ENCODE data around the gene BIVM.
A peak's percentile ranks its signal among the peaks of the same experiment; 100 is the strongest.
"Not testable (repeated sequence)": the region's sequence is repeated elsewhere in the genome, so short reads cannot be mapped to it uniquely, and the experiment has no call there.

The BIVM gene, protein sequence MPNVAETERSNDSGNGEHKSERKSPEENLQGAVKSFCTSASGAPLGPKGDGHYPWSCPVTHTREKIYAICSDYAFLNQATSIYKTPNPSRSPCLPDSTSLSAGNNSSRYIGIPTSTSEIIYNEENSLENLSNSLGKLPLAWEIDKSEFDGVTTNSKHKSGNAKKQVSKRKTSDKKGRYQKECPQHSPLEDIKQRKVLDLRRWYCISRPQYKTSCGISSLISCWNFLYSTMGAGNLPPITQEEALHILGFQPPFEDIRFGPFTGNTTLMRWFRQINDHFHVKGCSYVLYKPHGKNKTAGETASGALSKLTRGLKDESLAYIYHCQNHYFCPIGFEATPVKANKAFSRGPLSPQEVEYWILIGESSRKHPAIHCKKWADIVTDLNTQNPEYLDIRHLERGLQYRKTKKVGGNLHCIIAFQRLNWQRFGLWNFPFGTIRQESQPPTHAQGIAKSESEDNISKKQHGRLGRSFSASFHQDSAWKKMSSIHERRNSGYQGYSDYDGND

DNA sequence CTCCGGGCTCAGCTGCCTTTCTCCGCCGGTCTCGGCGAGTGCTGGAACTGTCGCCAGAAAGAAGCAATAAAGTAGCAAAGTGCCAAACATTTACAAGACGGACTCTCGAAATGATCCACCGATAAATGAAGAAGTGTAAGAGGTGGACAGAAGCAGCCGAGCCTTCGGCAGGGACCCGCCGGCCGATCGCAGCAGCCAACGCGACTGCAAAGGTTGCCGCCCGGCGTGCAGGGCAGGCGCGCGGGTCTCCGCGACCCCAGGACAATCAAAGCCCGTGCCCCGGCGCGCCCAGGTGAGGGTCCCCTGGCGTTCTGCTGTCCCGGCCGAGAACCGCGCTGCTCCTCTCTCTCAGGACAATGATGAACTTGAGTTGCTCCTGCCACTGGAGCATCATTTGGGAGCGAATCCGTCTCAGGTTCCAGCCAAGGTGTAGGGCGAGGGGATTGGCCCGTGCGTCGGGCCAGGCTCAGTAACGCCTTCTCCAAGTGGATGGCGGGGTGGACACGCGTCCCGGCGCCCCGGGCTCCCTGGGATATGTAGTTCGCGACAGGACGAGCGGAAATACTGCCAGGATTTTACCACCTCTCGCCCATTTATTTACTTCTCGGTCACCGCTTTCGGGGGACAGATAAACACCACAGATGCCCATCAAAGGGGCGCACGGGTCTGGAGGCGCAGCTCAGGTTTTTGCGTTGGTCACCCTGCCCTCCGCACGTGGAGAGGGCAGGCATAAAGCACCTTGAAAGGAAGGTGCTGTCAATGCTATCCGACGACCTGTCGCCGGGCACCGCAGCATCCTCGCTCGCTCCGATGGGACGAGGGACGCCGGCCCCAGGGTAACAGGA, at the start of gene BIVM, which contains the start of gene POGLUT2:
Gene BIVM (plus strand): TSS at position 539 of the 845 bp plus-strand sequence. CDS start 8,149 bp downstream, outside the sequence.
Gene POGLUT2 (minus strand): TSS at position 396 of the 845 bp plus-strand sequence. CDS start 306 bp downstream, at position 90.
- peak; percentile 77 for DNase-seq

DNA sequence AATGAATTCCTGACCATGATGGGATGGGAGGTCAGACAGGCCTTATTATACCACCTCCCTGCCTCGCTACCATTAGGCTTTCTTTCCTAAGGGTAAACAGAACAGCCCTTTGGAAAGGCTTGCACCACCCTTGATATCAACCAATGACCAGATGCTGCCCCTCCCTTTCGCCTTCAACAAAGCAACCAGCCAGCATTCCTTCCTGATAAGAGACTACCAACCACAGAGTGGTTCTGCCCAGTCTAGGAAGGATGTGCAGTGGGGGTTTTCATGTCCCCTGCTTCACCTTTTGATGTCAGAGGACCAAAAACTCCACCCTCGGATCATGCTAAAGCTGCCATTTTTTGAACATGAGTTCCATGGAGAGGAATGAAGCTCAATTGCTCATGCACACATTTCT, 47.0 kb upstream of the BIVM start:
- DNase-seq: no peak

GRCh38 chr13:102757006-102757405, 41.9 kb upstream of the BIVM start:
- no peak for DNase-seq

DNA sequence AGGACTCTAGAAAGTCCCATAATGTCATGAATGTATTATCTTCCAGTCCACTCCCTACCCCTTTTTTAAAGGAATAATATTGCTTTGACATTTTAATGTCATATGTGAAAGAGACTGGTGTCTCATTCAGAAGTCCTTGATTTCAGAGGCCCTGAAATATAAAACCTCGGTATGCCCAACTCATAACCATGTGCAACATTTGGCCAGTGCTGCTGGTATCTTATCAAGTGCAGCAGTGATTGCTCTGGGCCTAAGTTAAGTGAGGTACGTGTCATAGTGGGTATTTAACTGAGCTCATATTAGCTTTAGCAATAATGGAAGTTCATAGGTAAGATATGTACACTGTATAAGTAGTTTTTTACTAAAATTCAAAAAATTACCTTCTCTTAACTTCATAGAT, 40.1 kb upstream of the BIVM start:
- DNase-seq: no peak

DNA sequence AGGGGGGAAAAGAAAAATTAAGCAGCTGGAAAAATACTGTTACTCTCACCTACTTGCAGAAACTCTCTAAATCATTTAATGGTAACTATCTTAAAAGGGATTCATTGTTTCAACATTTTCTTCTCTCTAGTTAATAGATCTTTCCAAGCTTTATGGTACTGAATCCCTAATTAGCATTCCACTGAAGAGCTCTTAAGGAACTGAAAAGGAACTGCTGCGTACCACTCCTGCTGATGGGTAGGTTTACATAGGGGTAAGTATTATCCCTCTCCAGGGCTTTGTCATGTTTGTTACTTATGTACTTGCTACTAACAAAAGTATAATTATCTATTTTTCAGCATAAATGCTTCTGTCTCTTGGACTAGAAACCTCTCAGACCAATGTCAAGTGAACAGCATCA, 37.8 kb upstream of the BIVM start:
- DNase-seq: no peak

DNA sequence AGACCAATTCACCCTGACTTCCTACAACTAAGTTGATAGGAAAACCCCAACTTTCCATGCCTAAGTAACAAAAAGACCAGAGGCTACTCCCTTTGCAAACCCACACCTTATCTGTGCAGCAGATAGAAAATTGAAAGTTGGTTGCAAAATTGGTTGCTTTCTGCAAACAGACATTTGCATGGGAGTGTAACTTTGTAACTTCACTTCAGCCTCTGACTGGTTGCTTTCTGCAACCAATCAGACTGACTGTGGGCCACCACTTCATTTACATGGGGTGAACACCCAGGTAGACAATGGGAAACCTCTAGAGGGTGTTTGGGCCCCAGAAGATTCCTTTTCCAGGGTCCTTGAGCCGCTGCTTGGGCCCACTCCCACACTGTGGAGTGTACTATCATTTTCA, 35.2 kb upstream of the BIVM start:
- DNase-seq: no peak

DNA sequence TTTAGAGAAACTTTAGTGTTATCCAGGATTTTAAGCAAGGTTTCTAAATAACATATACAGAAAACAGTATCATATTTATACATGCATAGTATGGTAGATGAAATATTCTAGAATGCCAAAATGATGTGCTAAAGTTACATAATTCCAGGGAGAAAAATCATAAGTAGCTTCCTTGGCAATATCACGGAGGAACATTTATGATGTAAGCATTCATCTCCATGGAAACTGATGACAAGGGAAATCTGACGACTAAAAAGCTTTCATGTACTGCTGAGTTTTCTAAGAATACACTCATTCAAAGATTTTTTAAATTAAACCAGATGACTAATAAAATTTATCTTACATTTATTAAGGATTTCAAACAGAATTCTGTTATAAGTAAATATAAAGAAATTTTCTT, 30.0 kb upstream of the BIVM start:
- no peak for DNase-seq

- no peak for DNase-seq
Observed at GRCh38 chr13:102769679-102770078, 29.2 kb upstream of the BIVM start.

- no peak for DNase-seq
Observed at GRCh38 chr13:102770435-102770834, 28.5 kb upstream of the BIVM start.

- DNase-seq: no peak
Observed at GRCh38 chr13:102771298-102772041, 27.4 kb upstream of the BIVM start.

GRCh38 chr13:102772042-102772425, 26.9 kb upstream of the BIVM start:
- no peak for DNase-seq

DNA sequence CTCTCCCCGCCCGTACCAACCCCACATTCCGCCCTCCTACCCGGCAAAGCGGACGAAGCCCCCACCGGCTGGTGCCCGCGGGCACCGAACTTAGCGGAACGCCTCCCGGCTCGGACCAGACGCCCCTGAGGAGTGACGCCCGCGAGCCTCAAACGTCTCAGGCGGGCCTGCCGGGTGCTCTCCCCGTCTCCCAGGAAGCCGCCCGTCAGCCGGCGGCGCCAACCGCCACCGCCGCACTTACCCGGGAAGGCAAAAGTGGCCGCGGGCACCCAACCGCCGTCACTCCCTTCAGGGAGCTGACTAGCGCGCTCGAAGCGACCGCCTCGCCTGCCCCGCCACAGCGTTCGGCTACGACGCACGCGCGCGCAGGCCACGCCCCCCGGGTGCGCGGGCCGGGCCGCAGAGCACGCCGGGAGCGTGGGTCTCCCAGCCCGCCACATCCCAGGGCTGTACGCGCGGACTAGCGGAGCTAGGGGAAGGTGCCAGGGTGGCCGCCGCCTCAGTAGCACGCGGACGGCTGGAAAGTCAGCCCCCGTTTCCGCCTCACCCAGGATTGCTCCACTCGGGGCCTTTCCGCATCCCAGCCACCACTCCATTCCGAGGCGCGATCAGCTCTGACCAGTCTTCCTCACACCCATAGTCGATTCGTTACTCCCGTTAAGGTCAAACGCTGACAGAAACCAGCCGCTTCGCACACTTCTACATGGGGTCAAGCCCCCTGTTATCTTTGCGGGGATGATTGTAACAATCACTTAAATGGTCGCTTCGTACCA, 25.3 kb upstream of the BIVM start, which contains the start of gene TEX30:
Gene TEX30 (minus strand): TSS at position 346 of the 773 bp plus-strand sequence. CDS start 3,760 bp downstream, outside the sequence.
- DNase-seq: peak; percentile 91

- DNase-seq: no peak
Observed at GRCh38 chr13:102774214-102774568, 24.7 kb upstream of the BIVM start.

DNA sequence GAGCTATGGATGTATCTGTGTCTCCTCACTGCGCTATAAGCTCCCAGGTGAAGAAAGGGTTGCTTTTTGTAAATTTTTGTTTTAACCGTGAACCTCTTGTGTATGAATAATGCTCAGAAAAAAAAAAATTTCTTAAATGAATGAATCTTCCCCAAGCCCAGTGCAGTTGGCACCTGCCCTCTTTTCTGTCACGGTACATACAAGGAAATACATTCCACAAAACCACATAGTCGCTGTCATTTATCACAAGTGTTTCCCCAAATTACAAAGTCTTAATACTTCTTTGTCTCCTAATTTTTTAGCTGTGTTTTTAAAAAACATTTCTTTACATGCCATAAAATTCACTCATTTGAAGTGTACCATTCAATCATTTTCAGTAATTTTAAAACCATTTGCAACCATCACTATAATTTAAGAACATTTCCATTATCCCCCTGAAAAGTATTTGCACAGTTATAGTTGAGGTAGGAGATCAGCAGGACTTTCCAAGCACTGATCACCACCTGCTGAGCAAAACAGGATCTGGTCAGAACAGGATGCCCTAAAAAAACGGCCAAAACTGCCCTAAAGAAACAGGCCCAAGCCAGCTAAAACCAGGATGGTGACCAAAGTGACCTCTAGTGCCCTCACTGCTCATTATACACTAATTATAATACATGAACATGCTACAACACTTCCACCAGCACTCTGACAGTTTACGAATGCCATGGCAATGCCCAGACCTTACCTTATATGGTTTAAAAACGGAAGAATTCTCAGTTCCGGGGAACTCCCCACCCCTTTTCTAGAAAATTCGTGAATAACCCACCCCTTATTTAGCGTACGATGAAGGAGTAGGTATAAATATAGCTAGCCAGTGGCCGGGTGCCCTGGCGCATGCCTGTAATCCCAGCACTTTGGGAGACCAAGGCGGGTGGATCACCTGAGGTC, 24.1 kb upstream of the BIVM start:
- DNase-seq: no peak

GRCh38 chr13:102776271-102776670, 22.6 kb upstream of the BIVM start:
- no peak for DNase-seq

- DNase-seq: no peak
Observed at GRCh38 chr13:102777736-102778135, 21.2 kb upstream of the BIVM start.

DNA sequence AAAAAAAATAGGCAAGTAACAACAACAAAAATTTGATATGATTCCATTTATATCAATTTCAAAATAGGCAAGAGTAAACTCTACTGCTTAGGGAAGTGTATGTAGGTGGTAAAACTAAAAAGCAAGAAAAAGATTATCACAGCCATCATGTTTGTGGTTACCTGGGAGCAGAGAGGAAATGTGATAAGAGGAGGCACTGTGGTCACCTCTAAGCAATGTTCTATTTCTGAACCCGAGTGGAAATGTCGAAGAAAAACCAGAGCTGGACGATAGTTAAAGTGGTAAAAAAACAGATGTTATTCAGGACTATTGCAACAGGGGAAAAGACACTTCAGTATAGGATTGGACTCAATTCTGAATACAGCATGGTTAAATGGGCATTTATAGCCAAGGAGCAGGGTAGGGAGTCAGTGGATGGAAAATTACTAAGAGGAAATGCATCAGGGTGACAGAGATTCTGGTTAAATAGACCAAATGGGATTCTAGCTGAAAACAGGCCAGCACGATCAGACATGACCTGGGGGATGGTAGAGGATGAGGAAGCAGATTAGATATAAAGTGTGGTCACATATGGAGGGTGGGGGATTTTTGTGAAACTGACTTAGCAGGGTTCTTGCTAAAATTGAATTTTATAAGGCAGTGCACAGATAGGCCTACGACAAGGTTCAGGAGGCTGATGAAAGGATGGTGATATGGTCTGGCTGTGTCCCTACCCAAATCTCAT, 19.3 kb upstream of the BIVM start:
- peak; percentile 51 for DNase-seq

- DNase-seq: not testable (repeated sequence)
Observed at GRCh38 chr13:102780656-102781055, 18.3 kb upstream of the BIVM start.

DNA sequence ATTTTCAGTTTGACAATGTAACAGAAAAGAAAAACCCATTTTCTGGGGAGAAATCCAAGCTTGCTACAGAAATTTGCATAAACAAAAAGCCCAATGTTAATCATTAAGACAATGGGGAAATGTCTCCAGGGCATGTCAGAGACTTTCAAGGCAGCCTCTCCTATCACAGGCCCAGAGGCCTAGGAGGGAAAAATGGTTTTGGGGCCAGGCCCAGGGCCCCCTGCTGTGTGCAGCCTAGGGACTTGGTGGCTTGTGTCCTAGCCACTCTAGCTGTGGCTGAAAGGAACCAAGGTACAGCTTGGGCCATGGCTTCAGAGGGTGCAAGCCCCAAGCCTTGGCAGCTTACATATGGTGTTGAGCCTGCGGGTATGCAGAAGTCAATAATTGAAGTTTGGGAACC, 17.3 kb upstream of the BIVM start:
- no peak for DNase-seq

DNA sequence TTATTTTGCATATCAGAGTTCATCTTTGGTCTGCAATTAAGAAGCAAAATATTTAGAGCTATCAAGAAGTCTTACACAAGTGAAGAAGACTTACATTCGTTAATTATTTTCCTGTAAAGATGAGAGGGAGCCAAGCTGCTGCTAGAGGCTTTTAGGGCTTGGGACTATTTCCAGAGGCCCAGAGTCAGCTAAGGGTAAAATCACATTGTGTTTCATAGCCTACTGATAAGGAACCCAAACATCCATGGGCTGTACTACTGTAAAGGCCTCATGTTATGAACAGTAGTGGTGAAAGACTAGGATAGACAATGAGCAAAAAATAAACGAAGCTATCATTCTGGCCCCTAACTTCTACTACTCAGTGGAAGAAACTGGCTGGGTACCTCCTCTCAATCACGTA, 14.4 kb upstream of the BIVM start:
- no peak for DNase-seq

All from CD4-positive, alpha-beta T cell treated with Interleukin-12 subunit alpha and Interleukin-12 subunit beta, for 1 hour (primary cell).